GM12864 (cell line): Measurements from ENCODE around the gene OR6J1.

Experiments used
- DNase-seq: peaks from one replicate; pipeline ENCODE4 v3.0.0-alpha.2; 2011; ENCODE audit warnings: low read depth
- H3K4me3 ChIP-seq: 2 replicates; pipeline ENCODE4 v1.5.1; 2011; ENCODE audit warnings: mild to moderate bottlenecking, low read depth, low read length, control low read depth
- TF ChIP-seq, protein P1 (sequence below): IDR thresholded peaks from 2 replicates; pipeline ENCODE4 v1.5.1; 2011; ENCODE audit warnings: low read depth, mild to moderate bottlenecking, moderate library complexity, low read length, control low read depth, inconsistent platforms; ENCODE audit errors: missing control alignments

Gene OR6J1

GRCh38 chr14:22658946-22659345 lies 14.8 kb upstream of the OR6J1 start:
- no peak for DNase-seq

DNA sequence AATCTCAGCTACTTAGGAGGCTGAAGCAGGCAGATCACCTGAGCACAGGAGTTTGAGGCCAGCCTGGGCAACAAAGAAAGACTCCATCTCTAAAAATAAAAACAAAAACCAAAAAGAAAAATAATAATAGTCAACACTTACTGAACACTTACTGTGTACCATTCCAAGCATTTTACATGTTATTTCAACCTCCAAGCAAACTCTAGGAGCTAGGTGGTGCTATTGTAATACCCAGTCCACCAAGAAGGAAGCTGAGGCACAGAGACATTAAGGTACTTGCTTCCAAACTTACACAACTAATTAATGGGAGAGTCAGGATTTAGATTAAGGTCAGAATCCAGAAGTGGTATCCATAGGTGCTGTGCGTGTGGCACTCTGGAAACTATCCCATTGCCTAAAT lies 13.7 kb upstream of the OR6J1 start:
- TF ChIP-seq, protein P1, sequence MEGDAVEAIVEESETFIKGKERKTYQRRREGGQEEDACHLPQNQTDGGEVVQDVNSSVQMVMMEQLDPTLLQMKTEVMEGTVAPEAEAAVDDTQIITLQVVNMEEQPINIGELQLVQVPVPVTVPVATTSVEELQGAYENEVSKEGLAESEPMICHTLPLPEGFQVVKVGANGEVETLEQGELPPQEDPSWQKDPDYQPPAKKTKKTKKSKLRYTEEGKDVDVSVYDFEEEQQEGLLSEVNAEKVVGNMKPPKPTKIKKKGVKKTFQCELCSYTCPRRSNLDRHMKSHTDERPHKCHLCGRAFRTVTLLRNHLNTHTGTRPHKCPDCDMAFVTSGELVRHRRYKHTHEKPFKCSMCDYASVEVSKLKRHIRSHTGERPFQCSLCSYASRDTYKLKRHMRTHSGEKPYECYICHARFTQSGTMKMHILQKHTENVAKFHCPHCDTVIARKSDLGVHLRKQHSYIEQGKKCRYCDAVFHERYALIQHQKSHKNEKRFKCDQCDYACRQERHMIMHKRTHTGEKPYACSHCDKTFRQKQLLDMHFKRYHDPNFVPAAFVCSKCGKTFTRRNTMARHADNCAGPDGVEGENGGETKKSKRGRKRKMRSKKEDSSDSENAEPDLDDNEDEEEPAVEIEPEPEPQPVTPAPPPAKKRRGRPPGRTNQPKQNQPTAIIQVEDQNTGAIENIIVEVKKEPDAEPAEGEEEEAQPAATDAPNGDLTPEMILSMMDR = peak; percentile 25
- no peak for DNase-seq
- H3K4me3 ChIP-seq = no peak overlapping the region

More at GRCh38 chr14:22658946-22659345, 14.8 kb upstream of the OR6J1 start:
- no peak overlapping the region for H3K4me3 ChIP-seq
- TF ChIP-seq, protein P1 = no peak

DNA sequence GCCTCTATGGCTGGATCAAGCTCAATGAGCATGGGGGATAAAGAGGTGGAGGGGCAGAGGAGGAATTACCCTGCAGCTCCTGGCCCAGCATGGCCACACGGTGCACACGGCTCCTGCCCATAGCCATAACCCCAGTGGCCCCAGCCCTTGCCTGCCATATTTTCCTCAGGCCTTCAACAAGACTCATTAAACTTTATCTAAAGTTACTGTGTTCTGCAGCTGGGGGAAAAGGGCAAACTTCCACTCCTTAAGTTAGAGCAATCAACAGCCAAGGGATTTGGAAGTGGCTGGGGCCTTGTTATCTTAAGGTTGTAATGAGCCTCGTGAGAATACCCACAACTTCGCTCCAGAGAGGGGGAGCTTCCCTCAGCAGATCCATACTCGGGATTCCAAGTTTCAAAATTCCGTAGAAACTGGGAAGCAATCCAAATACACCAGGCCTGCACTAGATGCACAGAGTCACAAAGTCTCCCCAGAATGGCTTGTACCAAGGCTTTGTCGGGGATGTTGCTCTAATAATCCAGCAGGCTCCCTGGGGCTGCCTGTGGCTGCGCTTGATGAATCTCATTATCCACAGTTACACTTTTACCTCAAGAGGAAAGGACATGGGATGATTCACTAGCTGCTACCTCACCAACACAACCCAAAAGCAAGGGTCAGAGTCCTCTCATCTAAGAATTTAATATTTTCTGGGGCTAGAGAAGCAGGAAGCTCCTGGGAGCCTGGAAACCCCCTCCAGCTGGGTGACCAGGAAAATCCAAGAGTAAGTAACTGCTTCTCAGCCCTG lies 13.0 kb upstream of the OR6J1 start:
- DNase-seq = no peak
- TF ChIP-seq, protein P1 = no peak
- H3K4me3 ChIP-seq = no peak overlapping the region

DNA sequence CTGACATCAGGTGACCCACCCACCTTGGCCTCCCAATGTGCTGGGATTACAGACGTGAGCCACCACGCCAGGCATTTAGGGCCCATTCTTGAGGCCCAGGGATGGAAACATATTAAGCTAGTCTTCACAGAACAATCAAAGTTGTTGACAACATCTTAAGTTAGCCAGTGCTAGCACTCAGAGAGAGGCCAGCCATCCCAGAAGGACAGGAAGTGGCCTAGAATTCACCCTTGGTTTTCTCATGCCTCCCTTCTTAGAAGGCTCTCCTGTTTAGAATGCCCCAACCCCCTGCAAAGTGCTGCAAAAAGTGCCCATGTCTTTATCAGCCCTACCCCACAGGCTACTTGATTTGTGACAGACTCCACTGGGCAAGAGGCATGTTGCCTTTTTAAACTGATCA lies 12.1 kb upstream of the OR6J1 start:
- DNase-seq = no peak
- TF ChIP-seq, protein P1 = no peak
- no peak overlapping the region for H3K4me3 ChIP-seq

DNA sequence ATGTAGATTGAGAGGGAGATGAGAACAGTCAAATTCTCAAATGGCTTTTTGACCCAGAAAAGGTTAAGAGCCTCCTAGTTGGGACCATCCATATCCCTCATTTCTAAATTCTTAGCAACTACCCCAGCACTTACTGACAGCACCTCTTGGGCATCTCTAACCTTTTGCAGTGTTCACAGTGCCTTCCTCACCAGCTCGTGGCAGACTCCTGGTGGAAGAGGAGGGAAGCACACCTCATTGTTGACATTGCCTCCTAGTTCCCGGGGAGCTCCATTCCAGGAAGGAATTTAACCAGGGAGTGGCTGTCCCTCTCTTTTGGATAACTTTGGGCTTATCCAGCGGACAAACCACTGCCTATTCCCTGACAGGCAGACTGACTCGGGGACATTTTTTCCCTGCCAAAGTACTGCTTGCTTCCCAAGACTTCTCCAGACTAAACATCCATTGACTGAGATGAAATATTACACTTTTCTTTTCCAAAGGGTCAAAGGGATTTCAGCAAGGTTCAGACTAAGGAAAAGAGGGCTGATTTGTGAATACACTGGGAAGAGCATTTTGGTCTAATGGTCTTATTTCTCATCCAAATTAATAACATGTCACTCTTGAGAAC lies 9.0 kb upstream of the OR6J1 start:
- no peak overlapping the region for H3K4me3 ChIP-seq
- DNase-seq = peak; percentile 33
- TF ChIP-seq, protein P1 = peak; percentile 93

- TF ChIP-seq, protein P1 = no peak
- no peak overlapping the region for H3K4me3 ChIP-seq
- DNase-seq = no peak
These were observed 7.4 kb upstream of the OR6J1 start for GRCh38 chr14:22651586-22651985.

DNA sequence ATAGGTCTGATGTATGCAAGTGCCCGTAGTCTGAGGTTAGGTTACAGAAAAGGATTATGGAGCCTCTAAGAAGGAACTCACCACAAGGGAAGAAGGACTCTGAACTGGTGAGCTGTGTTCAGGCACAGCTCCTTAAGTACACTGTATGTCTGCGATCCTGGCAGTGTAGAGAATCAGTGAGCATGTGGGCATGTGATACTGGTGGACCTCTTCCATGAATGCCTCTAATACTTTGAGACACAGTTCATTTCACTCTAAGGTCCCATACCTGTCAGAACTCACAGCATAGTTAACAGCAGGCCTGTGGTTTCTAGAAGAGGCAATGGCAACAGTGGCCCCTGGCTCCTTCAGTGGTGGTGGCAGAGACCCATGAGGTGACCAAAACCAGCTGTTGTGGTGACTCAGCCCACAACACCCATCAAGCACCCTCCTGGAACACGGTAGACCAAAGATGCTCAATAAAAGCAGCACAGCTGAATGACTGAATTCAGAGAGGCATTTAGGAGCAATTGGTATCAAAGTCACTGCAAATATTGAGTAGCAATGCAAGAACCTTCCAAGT lies 6.9 kb upstream of the OR6J1 start:
- TF ChIP-seq, protein P1 = no peak
- DNase-seq = peak; percentile 34
- H3K4me3 ChIP-seq = no peak overlapping the region
